Karpas-422 (cell line): ENCODE results near the gene CHIT1. TPM values are rescaled to one million over a fixed set of nuclear protein-coding genes. Genes with fewer than 3 reads are reported as not detected.

Experiments
- DNase-seq: peaks from one replicate; pipeline ENCODE4 v3.0.0-alpha.2; 2015
- H2AFZ ChIP-seq: fragments of 200-600 bp; sonication (generic); 2 replicates; pipeline ENCODE4 v1.6.1; 2014; ENCODE audit warnings: antibody characterized with exemption, low read length, mixed read lengths
- H3K27ac ChIP-seq: fragments of 200-600 bp; sonication (generic); 2 replicates; pipeline ENCODE4 v1.5.1; 2014; ENCODE audit warnings: mild to moderate bottlenecking, low read length, moderate library complexity
- H3K27me3 ChIP-seq: fragments of 200-600 bp; sonication (generic); 2 replicates; pipeline ENCODE4 v1.6.1; 2014; ENCODE audit warnings: low read length, mixed read lengths
- H3K36me3 ChIP-seq: fragments of 200-600 bp; sonication (generic); 2 replicates; pipeline ENCODE4 v1.6.1; 2014; ENCODE audit warnings: low read length, mixed read lengths; ENCODE audit not compliant: insufficient read depth
- H3K4me1 ChIP-seq: fragments of 200-600 bp; sonication (generic); 2 replicates; pipeline ENCODE4 v1.6.1; 2014; ENCODE audit warnings: mild to moderate bottlenecking, low read length, mixed read lengths
- H3K4me2 ChIP-seq: fragments of 200-600 bp; sonication (generic); 2 replicates; pipeline ENCODE4 v1.6.1; 2014; ENCODE audit warnings: low read length, low read depth, mild to moderate bottlenecking; ENCODE audit not compliant: poor library complexity, severe bottlenecking
- H3K4me3 ChIP-seq: fragments of 200-600 bp; sonication (generic); 2 replicates; pipeline ENCODE4 v1.5.1; 2014; ENCODE audit warnings: mild to moderate bottlenecking, antibody characterized with exemption, low read length, mixed read lengths
- H3K79me2 ChIP-seq: fragments of 200-600 bp; sonication (generic); 2 replicates; pipeline ENCODE4 v1.6.1; 2014; ENCODE audit warnings: mild to moderate bottlenecking, low read length, mixed read lengths
- H3K9ac ChIP-seq: fragments of 200-600 bp; sonication (generic); 2 replicates; pipeline ENCODE4 v1.6.0; 2014; ENCODE audit warnings: low read length
- H3K9me2 ChIP-seq: fragments of 200-600 bp; sonication (generic), shearing (Covaris generic); replicated peaks from 2 replicates; pipeline ENCODE4 v1.6.0; 2014; ENCODE audit warnings: mild to moderate bottlenecking, low read length, moderate library complexity; ENCODE audit not compliant: insufficient read depth
- H3K9me3 ChIP-seq: fragments of 300-700, 200-600 bp; sonication (generic); 2 replicates; pipeline ENCODE4 v1.6.1; 2014; ENCODE audit warnings: low read length, mixed read lengths
- H4K20me1 ChIP-seq: fragments of 200-600 bp; sonication (generic); 2 replicates; pipeline ENCODE4 v1.6.1; 2014; ENCODE audit warnings: mild to moderate bottlenecking, antibody characterized with exemption, low read length, low read depth; ENCODE audit not compliant: insufficient read depth
- total RNA-seq: library from RNA; depleted of rRNA; stranded (reverse); fragments of >200 nt; shearing (Covaris generic); gene quantifications from 2 replicates; pipeline ENCODE4 v1.2.3, GENCODE V29; 2014; ENCODE audit warnings: low replicate concordance

CHIT1 gene
- total RNA-seq, 1 experiment from 2014 or later = 0.89 TPM

DNA sequence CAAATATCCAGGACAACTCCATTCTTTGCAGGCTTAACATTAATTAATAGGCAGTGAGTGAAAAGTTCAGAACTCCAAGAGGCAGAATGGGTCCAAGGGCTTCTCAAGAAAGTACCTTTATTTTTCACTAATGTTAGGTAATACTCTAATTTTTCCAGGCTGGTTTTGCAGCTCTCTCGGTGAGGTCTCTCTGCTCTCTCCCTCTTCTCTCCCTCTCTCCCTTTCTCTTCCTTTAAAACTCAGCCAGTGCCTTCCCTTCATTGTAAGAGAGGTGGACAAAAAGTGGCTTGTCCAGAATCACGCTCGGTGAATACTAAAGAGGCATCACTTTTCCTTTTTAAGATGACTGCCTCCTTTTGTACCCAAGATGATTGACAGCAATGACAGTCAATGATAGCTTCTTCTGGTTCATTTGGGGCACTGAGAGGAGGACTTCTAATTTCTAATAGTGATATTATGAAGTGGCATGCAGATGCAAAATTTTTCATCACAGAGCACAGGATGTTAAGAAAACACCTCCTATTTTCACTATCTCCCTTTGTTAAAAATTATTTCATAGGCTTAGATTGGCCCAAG is 41.7 kb downstream of the CHIT1 start:
- Histone ChIP-seq H3K36me3 (no peaks in the 10 kb centered on the region), H2AFZ (peak overlapping the region; percentile 57), H3K27ac (peak overlapping the region; percentile 90), H3K9me3 (no peaks in the 10 kb centered on the region), H3K79me2 (no peaks in the 10 kb centered on the region), H3K4me1 (peaks cover 59% of the 10 kb centered on the region), H4K20me1 (no peaks in the 10 kb centered on the region), H3K4me2 (peak overlapping the region; percentile 3), H3K9ac (peak overlapping the region; percentile 11), H3K27me3 (no peaks in the 10 kb centered on the region), H3K4me3 (no peak overlapping the region), H3K9me2 (no peaks in the 10 kb centered on the region)
- DNase-seq = peak; percentile 73

- peak; percentile 44 for DNase-seq
These were observed 42.2 kb downstream of the CHIT1 start for GRCh38 chr1:203187304-203187685.

DNA sequence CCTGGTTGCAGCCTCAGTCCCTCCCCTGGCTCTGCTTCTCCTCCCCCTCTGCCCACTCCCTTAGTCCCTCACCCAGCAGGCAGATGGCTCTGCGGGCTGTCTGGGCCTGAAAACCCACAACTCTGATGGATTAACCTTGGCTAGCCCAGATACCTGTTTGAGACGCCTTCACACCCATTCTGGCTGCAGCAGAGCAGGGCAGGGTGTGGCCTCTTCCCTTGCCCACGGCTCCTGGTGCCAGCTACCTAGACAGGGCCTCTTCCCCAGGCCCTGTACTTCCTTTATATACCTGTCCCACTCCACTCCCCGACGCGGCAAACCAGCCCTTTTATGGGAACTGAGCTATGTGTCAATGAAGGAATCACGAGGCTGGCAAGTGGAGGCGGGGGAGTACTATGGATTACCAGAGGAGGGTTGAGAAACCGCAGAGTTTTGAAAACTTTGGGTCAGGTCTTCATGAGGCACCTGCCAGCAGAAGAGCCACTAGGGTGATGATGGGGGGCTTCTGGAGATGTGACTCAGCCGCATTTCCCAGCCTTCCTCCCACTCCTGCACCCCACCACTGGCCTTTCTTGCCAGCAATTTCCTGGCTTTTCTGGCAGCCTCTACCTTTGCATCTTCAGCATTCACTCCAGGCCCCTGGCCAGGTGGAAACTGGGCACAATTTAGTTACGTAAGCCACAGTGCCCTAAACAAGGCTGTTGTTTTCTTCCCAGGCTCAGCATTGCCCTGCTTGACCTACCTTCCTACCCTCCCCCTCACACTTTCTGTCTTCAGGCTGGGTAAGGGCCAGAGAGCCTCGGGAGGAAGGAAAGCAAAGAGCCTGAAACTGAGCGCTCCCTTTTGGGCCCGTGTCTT is 42.8 kb downstream of the CHIT1 start, which contains the start of gene CHI3L1:
Gene CHI3L1 (minus strand): TSS at position 259 of the 858 bp plus-strand sequence. CDS start 81 bp downstream, at position 178.
- Histone ChIP-seq H3K9me2 (no peaks in the 10 kb centered on the region), H3K27ac (peak within 1 kb of the TSS; percentile 90), H3K27me3 (no peaks in the 10 kb centered on the region), H3K4me3 (no peak within 1 kb of the TSS), H2AFZ (peak within 1 kb of the TSS; percentile 57), H3K9ac (peak within 1 kb of the TSS; percentile 11), H4K20me1 (no peaks in the 10 kb centered on the region), H3K9me3 (no peaks in the 10 kb centered on the region), H3K79me2 (no peaks in the 10 kb centered on the region), H3K4me2 (peak within 1 kb of the TSS; percentile 3), H3K36me3 (no peaks in the 10 kb centered on the region), H3K4me1 (peaks cover 67% of the 10 kb centered on the region)
- DNase-seq = peak; percentile 40

More at GRCh38 chr1:203187304-203187685, 42.2 kb downstream of the CHIT1 start:
- Histone ChIP-seq H3K79me2 (no peaks in the 10 kb centered on the region), H3K27ac (peak overlapping the region; percentile 90), H3K4me1 (peaks cover 61% of the 10 kb centered on the region), H3K9me3 (no peaks in the 10 kb centered on the region), H3K4me3 (no peak overlapping the region), H4K20me1 (no peaks in the 10 kb centered on the region), H3K27me3 (no peaks in the 10 kb centered on the region), H3K4me2 (peak overlapping the region; percentile 3), H3K36me3 (no peaks in the 10 kb centered on the region), H2AFZ (peak overlapping the region; percentile 57), H3K9ac (peak overlapping the region; percentile 11), H3K9me2 (no peaks in the 10 kb centered on the region)

GRCh38 chr1:203186091-203186445 is 43.4 kb downstream of the CHIT1 start:
- H3K79me2 ChIP-seq = no peaks in the 10 kb centered on the region
- H2AFZ ChIP-seq = no peak overlapping the region
- H3K9ac ChIP-seq = no peak overlapping the region
- no peak overlapping the region for H3K4me3 ChIP-seq
- DNase-seq = no peak
- H3K4me1 ChIP-seq = peaks cover 73% of the 10 kb centered on the region
- no peaks in the 10 kb centered on the region for H4K20me1 ChIP-seq
- H3K27me3 ChIP-seq = no peaks in the 10 kb centered on the region
- H3K9me2 ChIP-seq = no peaks in the 10 kb centered on the region
- no peak overlapping the region for H3K27ac ChIP-seq
- no peaks in the 10 kb centered on the region for H3K36me3 ChIP-seq
- H3K9me3 ChIP-seq = no peaks in the 10 kb centered on the region
- no peak overlapping the region for H3K4me2 ChIP-seq

DNA sequence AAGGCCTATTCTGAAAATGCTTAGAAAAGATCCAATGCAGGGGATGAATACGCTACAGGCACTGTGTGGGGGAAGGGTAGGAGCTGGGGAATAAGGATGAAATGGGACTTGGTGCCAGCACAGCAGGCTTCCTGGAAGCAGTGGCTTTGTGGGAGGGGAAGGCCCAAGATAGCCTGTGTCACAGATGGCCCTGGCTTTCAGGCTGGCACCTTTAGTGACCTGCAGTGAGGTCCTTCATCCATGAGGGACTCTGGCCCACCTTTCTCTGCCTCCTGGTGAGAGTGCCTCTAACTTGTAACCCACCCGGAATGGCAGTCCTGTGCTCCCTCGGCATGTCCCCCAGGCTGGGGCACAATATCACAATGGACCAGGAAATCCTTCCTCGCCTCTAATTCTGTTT is 43.9 kb downstream of the CHIT1 start:
- Histone ChIP-seq H3K9me3 (no peaks in the 10 kb centered on the region), H3K36me3 (no peaks in the 10 kb centered on the region), H3K27me3 (no peaks in the 10 kb centered on the region), H3K4me2 (no peak overlapping the region), H3K9ac (no peak overlapping the region), H4K20me1 (no peaks in the 10 kb centered on the region), H3K4me3 (no peak overlapping the region), H3K79me2 (no peaks in the 10 kb centered on the region), H3K4me1 (peaks cover 75% of the 10 kb centered on the region), H3K9me2 (no peaks in the 10 kb centered on the region), H3K27ac (no peak overlapping the region), H2AFZ (no peak overlapping the region)
- peak; percentile 39 for DNase-seq

DNA sequence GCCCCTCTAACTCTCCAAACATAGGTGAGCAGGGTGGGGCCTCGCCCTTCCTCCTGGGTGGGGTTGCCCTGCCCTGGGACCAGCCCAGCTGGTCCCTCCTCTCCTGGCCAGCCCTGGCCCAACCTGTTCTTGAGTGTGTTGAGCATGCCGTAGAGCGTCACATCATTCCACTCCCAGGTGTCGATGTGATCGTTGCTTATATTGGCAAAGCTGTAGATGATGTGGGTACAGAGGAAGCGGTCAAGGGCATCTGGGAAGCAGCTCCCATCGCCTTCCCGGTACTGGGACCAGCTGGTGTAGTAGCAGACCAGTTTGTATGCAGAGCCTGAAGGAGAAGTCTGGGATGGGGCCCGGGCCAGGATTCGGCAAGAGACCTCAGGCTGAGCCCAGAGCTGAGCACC is 44.4 kb downstream of the CHIT1 start:
- no peak overlapping the region for H3K4me2 ChIP-seq
- no peaks in the 10 kb centered on the region for H3K79me2 ChIP-seq
- H3K9me3 ChIP-seq = no peaks in the 10 kb centered on the region
- no peaks in the 10 kb centered on the region for H3K27me3 ChIP-seq
- H3K9ac ChIP-seq = no peak overlapping the region
- no peak overlapping the region for H3K27ac ChIP-seq
- no peaks in the 10 kb centered on the region for H3K36me3 ChIP-seq
- H3K9me2 ChIP-seq = no peaks in the 10 kb centered on the region
- peaks cover 75% of the 10 kb centered on the region for H3K4me1 ChIP-seq
- no peak overlapping the region for H2AFZ ChIP-seq
- no peaks in the 10 kb centered on the region for H4K20me1 ChIP-seq
- H3K4me3 ChIP-seq = no peak overlapping the region
- DNase-seq = no peak

GRCh38 chr1:203184467-203184866 is 45.0 kb downstream of the CHIT1 start:
- no peak for DNase-seq
- no peaks in the 10 kb centered on the region for H3K36me3 ChIP-seq
- H3K4me3 ChIP-seq = no peak overlapping the region
- H3K9ac ChIP-seq = no peak overlapping the region
- no peaks in the 10 kb centered on the region for H3K9me2 ChIP-seq
- H3K79me2 ChIP-seq = no peaks in the 10 kb centered on the region; the same call in 1 of the 2 replicates
- H2AFZ ChIP-seq = no peak overlapping the region
- no peaks in the 10 kb centered on the region for H3K9me3 ChIP-seq
- H3K27me3 ChIP-seq = no peaks in the 10 kb centered on the region
- peaks cover 75% of the 10 kb centered on the region for H3K4me1 ChIP-seq
- H4K20me1 ChIP-seq = no peaks in the 10 kb centered on the region
- no peak overlapping the region for H3K27ac ChIP-seq
- no peak overlapping the region for H3K4me2 ChIP-seq

DNA sequence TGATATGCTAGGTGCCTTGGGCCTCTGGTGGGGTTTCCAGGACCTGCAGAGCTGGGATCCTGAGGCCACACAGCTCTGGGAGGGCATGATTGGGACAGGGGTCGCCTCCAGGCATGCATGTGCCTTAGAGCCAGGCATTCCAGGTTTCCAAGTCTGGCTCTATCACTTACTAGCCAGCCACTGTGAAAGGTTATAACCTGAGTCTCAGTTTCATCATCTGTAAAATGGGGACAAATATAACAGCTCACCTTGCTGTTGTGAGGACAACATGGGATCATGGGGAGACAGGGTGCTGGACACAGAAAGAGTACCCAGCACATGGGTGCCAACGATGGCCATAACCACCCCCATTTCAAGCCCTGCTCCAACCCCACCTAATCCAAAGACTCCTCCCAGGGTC is 45.6 kb downstream of the CHIT1 start:
- Histone ChIP-seq H3K9me3 (no peaks in the 10 kb centered on the region), H4K20me1 (no peaks in the 10 kb centered on the region)

More for the DNA sequence above, 45.6 kb downstream of the CHIT1 start:
- Histone ChIP-seq H3K36me3 (no peaks in the 10 kb centered on the region), H3K27me3 (no peaks in the 10 kb centered on the region), H3K79me2 (peaks cover 5% of the 10 kb centered on the region; the same call in 1 of the 2 replicates), H3K27ac (no peak overlapping the region), H3K4me1 (peaks cover 75% of the 10 kb centered on the region), H3K4me2 (no peak overlapping the region), H3K9me2 (no peaks in the 10 kb centered on the region), H3K9ac (no peak overlapping the region), H2AFZ (no peak overlapping the region), H3K4me3 (no peak overlapping the region)
- DNase-seq = no peak
